ENCODE measurements around the gene CREB3L1.

- TF ChIP-seq, protein P1, sequence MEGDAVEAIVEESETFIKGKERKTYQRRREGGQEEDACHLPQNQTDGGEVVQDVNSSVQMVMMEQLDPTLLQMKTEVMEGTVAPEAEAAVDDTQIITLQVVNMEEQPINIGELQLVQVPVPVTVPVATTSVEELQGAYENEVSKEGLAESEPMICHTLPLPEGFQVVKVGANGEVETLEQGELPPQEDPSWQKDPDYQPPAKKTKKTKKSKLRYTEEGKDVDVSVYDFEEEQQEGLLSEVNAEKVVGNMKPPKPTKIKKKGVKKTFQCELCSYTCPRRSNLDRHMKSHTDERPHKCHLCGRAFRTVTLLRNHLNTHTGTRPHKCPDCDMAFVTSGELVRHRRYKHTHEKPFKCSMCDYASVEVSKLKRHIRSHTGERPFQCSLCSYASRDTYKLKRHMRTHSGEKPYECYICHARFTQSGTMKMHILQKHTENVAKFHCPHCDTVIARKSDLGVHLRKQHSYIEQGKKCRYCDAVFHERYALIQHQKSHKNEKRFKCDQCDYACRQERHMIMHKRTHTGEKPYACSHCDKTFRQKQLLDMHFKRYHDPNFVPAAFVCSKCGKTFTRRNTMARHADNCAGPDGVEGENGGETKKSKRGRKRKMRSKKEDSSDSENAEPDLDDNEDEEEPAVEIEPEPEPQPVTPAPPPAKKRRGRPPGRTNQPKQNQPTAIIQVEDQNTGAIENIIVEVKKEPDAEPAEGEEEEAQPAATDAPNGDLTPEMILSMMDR (conservative IDR thresholded peaks at IDR 0.05; ENCODE audit: low read depth, low read length), result no peak
- no peak for TF ChIP-seq EZH2phosphoT487 (IDR thresholded peaks at IDR 0.05; ENCODE audit: borderline replicate concordance, low read length)
- no peak for TF ChIP-seq EZH2 (IDR thresholded peaks at IDR 0.05; ENCODE audit: low read length, unreplicated experiment)
Observed at GRCh38 chr11:46348566-46349401, 71.3 kb downstream of the CREB3L1 start.
